Measurements from ENCODE around the gene LSP1. TPM values are rescaled to one million over a fixed set of nuclear protein-coding genes. Genes with fewer than 3 reads are reported as not detected.

LSP1 gene
- total and polyA plus RNA-seq, 2 of the 8 experiments (the other 6 are each of a cell fraction or from before 2014, with no cell fraction given): 0.03 TPM; not detected in 1

- CTCF ChIA-PET (ENCODE audit: partially characterized antibody): interaction anchor here (0.6 to 3.7 kb wide), 8 partner anchors 9 to 308 kb away, joined by 3 to 34 read pairs (median 4); no protein-coding TSS in a partner anchor
- no peak overlapping the region for H4K91ac ChIP-seq (replicated peaks; ENCODE audit: insufficient read length, low read length)
Measured at GRCh38 chr11:1841511-1842148, 11.3 kb upstream of the LSP1 start.

More at GRCh38 chr11:1841511-1842148, 11.3 kb upstream of the LSP1 start:
- Histone ChIP-seq H2BK5ac (ENCODE audit: low read depth, low read length) (no peak overlapping the region), H3K4me2 (ENCODE audit: insufficient read depth in 1 of 2, low read depth in 2 of 2, low read length in 2 of 2) (no peak overlapping the region), H3K4me3 (ENCODE audit: extremely low read depth in 1 of 4, insufficient read depth in 2 of 4, low read depth in 3 of 4, low read length in 4 of 4) (no peak overlapping the region), H2BK20ac (ENCODE audit: low read length) (no peak overlapping the region), H3K56ac (replicated peaks; ENCODE audit: insufficient read length, low read depth, low read length) (no peak overlapping the region), H3K79me1 (ENCODE audit: low read depth, low read length) (no peaks in the 10 kb centered on the region), H3K27me3 (replicated peaks in 1 of 4; ENCODE audit: control insufficient read depth in 3 of 4, extremely low read depth in 1 of 4, insufficient read depth in 3 of 4, low read length in 3 of 4) (no peaks in the 10 kb centered on the region), H3K14ac (ENCODE audit: insufficient read length) (no peak overlapping the region), H2BK15ac (ENCODE audit: low read length) (no peak overlapping the region), H3K23ac (ENCODE audit: insufficient read length) (no peak overlapping the region), H3K4ac (replicated peaks; ENCODE audit: insufficient read length, low read depth, low read length) (no peak overlapping the region), H2BK12ac (ENCODE audit: low read depth, low read length) (no peak overlapping the region), H3K9ac (replicated peaks in 1 of 4; ENCODE audit: extremely low read depth in 1 of 4, low read depth in 3 of 4, low read length in 3 of 4) (no peak overlapping the region), H2AK5ac (ENCODE audit: low read depth, low read length) (no peak overlapping the region), H4K5ac (ENCODE audit: insufficient read length, low read depth, low read length) (no peak overlapping the region), H4K8ac (ENCODE audit: extremely low read depth, insufficient read depth, low read length) (no peak overlapping the region; the same call in 1 of the 2 replicates), H3K27ac (ENCODE audit: low read depth, low read length) (no peak overlapping the region), H4K20me1 (replicated peaks in 1 of 2; ENCODE audit: control insufficient read depth in 1 of 2, insufficient read depth in 2 of 2, low read length in 2 of 2) (no peaks in the 10 kb centered on the region), H3K4me1 (replicated peaks in 1 of 4; ENCODE audit: control insufficient read depth in 3 of 4, insufficient read depth in 4 of 4, low read length in 3 of 4) (peaks cover 0 to 3% (median 0%) of the 10 kb centered on the region in 4 experiments; a peak in 2 of 7 replicates), H3K23me2 (ENCODE audit: low read depth, low read length) (no peaks in the 10 kb centered on the region), H3K18ac (ENCODE audit: extremely low read depth, low read length) (no peak overlapping the region), H3K36me3 (ENCODE audit: control insufficient read depth in 2 of 4, insufficient read depth in 4 of 4, low read length in 3 of 4) (no peaks in the 10 kb centered on the region), H3K79me2 (ENCODE audit: control insufficient read depth in 1 of 2, insufficient read depth in 2 of 2, low read length in 2 of 2) (no peaks in the 10 kb centered on the region), H3K9me3 (ENCODE audit: insufficient read depth in 2 of 2, low read depth in 1 of 2, low read length in 1 of 2) (no peaks in the 10 kb centered on the region), H2BK120ac (replicated peaks; ENCODE audit: low read depth, low read length) (no peak overlapping the region), H2AFZ (ENCODE audit: low read length) (no peak overlapping the region)
- TF ChIP-seq GTF2F1 (IDR thresholded peaks at IDR 0.05; ENCODE audit: borderline replicate concordance, low read depth, low read length): no peak
- TF ChIP-seq CEBPB (IDR thresholded peaks at IDR 0.05; ENCODE audit: low read depth, low read length): no peak
- no peak for TF ChIP-seq POLR2A (IDR thresholded peaks at IDR 0.05; ENCODE audit: control extremely low read depth in 1 of 2, low read depth in 2 of 2, low read length in 2 of 2)
- no peak for TF ChIP-seq RAD21 (IDR thresholded peaks at IDR 0.05 in 1 of 2, conservative IDR thresholded peaks at IDR 0.05 in 1 of 2; ENCODE audit: low read depth in 2 of 2, low read length in 2 of 2)
- TF ChIP-seq SIX5 (IDR thresholded peaks at IDR 0.05; ENCODE audit: low read depth, low read length): no peak
- no peak for TF ChIP-seq KDM1A (IDR thresholded peaks at IDR 0.05; ENCODE audit: borderline replicate concordance, low read length)
- TF ChIP-seq KDM5A (IDR thresholded peaks at IDR 0.05; ENCODE audit: low read length): no peak
- TF ChIP-seq NRF1 (IDR thresholded peaks at IDR 0.05; ENCODE audit: low read depth, low read length): no peak
- FAIRE-seq: no peak
- no peak for DNase-seq (ENCODE audit: low read depth in 1 of 2, low spot score in 2 of 2)
- 97% methylated on average over 16 of the region's 19 CpGs; no CpG with 5 or more reads in 1 of the 2 experiments for WGBS, 2 experiments (ENCODE audit: extremely low coverage in 1 of 2, insufficient coverage in 1 of 2, insufficient read length in 1 of 2, insufficient replicate concordance in 2 of 2, low coverage in 1 of 2, low lambda C conversion rate in 2 of 2, missing lambda C conversion rate in 1 of 2)
- POLR2A ChIA-PET (ENCODE audit: partially characterized antibody): interaction anchor here (0.6 kb wide), 1 partner anchor 302 kb away, joined by 3 read pairs; no protein-coding TSS in a partner anchor

All from H1 (cell line).